Esophagus squamous epithelium (tissue), 5 donors: ENCODE data around the gene NR1D1. TPM values are rescaled to one million over a fixed set of nuclear protein-coding genes. Genes with fewer than 3 reads are reported as not detected.

ENCODE experiments used
- DNase-seq: peaks from one replicate; lab custom pipeline; 2025; lab: John Stamatoyannopoulos, UW
- H3K27ac ChIP-seq, 4 donors: fragments of 200-600 bp; sonication (generic); one replicate each; pipeline ENCODE4 v1.5.1; 2016 to 2019; ENCODE audit warnings: mild to moderate bottlenecking in 1 of 4
- H3K27me3 ChIP-seq, 4 donors: fragments of 200-600 bp; sonication (generic); 1 replicate in 3 of 4; 2 replicates in 1 of 4; pipeline versions ENCODE4 v1.5.1 to v1.6.0; 2017 to 2021; ENCODE audit warnings: antibody characterized with exemption in 1 of 4
- H3K36me3 ChIP-seq, 3 donors: fragments of 200-600 bp; sonication (generic); one replicate each; pipeline ENCODE4 v1.5.1; 2016 to 2019
- H3K4me1 ChIP-seq, 3 donors: fragments of 200-600 bp; sonication (generic); one replicate each; pipeline ENCODE4 v1.5.1; 2017 to 2019
- H3K4me3 ChIP-seq, 4 donors: fragments of 200-600 bp; sonication (generic); 1 replicate in 3 of 4; 2 replicates in 1 of 4; pipeline ENCODE4 v1.5.1; 2016 to 2019; ENCODE audit warnings: mild to moderate bottlenecking in 2 of 4, moderate library complexity in 1 of 4
- H3K9me3 ChIP-seq, 3 donors: fragments of 200-600 bp; sonication (generic); one replicate each; pipeline ENCODE4 v1.5.1; 2016 to 2019
- POLR2A ChIP-seq, 4 donors: fragments of 450-650 bp; IDR thresholded peaks; one replicate each; pipeline ENCODE4 v1.6.1; 2017; ENCODE audit warnings: antibody characterized with exemption in 4 of 4, mild to moderate bottlenecking in 4 of 4, moderate library complexity in 3 of 4
- WGBS, 2 donors: methylation state at CpG; one replicate each; pipeline ENCODE4 v1.1.5; 2018; 5-methylcytosine and 5-hydroxymethylcytosine counted together
- intact Hi-C: fragments of 100-400 bp; cut with DNase I; formaldehyde crosslinking; loops from one replicate; pipeline ENCODE4 v1.15.0; 2022
- total RNA-seq, 4 donors: library from RNA; depleted of rRNA; stranded (reverse); fragments of >200 nt; gene quantifications; one replicate each; pipeline ENCODE4 v1.1.0, GENCODE V29; 2016
- TF ChIP-seq, protein P1 (sequence below), 6 experiments: fragments of 450-650 bp in 4 of 6; fragments of 200-600 bp in 2 of 6; sonication (generic) in 2 of 6; IDR thresholded peaks; one replicate each; pipeline ENCODE4 v1.5.1; 2016 to 2019; ENCODE audit warnings: antibody characterized with exemption in 6 of 6, mild to moderate bottlenecking in 4 of 6, moderate library complexity in 4 of 6
- donor health status: DM: yes; HTN: yes; CAD: no.

Gene NR1D1
- total RNA-seq, 4 donors from 2014 or later = 3.8 to 16.4 (median 5.4) TPM

DNA sequence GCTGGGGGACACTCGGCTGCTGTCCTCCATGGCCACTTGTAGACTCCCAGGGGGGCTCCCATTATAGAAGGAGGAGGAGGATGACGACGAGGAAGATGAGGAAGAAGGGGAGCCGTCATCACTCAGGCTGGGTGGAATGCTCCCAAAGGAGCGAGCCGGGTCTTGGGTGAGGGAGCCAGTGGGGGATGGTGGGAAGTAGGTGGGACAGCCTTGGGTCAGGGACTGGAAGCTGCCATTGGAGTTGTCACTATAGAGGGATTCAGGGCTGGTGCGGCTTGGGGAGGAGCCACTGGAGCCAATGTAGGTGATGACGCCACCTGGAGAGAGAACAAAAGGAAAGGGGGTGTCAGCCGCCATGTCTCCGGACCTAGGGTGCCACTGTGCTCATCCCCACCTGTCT, 3.3 kb downstream of the NR1D1 start:
- Histone ChIP-seq H3K27ac (peak overlapping the region; percentile 95 to 100 (median 98)), H3K36me3 (peaks cover 18 to 55% (median 26%) of the 10 kb centered on the region in 3 donors), H3K9me3 (no peaks in the 10 kb centered on the region), H3K4me3 (peak overlapping the region in 2 of 4 donors; percentile 74 to 86), H3K4me1 (peaks cover 65 to 82% (median 72%) of the 10 kb centered on the region in 3 donors), H3K27me3 (no peaks in the 10 kb centered on the region)
- intact Hi-C loops = no loop called here
- TF ChIP-seq POLR2A (IDR thresholded peaks at IDR 0.05) = no peak
- TF ChIP-seq, protein P1, sequence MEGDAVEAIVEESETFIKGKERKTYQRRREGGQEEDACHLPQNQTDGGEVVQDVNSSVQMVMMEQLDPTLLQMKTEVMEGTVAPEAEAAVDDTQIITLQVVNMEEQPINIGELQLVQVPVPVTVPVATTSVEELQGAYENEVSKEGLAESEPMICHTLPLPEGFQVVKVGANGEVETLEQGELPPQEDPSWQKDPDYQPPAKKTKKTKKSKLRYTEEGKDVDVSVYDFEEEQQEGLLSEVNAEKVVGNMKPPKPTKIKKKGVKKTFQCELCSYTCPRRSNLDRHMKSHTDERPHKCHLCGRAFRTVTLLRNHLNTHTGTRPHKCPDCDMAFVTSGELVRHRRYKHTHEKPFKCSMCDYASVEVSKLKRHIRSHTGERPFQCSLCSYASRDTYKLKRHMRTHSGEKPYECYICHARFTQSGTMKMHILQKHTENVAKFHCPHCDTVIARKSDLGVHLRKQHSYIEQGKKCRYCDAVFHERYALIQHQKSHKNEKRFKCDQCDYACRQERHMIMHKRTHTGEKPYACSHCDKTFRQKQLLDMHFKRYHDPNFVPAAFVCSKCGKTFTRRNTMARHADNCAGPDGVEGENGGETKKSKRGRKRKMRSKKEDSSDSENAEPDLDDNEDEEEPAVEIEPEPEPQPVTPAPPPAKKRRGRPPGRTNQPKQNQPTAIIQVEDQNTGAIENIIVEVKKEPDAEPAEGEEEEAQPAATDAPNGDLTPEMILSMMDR (IDR thresholded peaks at IDR 0.05) = no peak
- DNase-seq = no peak
- 76 to 81% methylated on average over 10 of the region's 10 CpGs for WGBS, 2 donors

- intact Hi-C loops = no loop called here
- peak; percentile 45 for DNase-seq
- peak overlapping the region; percentile 95 to 100 (median 98) for H3K27ac ChIP-seq
Observed at GRCh38 chr17:40095944-40096791, 4.2 kb downstream of the NR1D1 start.

GRCh38 chr17:40095351-40095943, 4.9 kb downstream of the NR1D1 start:
- WGBS, 2 donors = 56 to 80% methylated on average over 4 to 9 of the region's 17 CpGs
- Histone ChIP-seq H3K27ac (peak overlapping the region; percentile 95 to 100 (median 98)), H3K9me3 (no peaks in the 10 kb centered on the region), H3K27me3 (no peaks in the 10 kb centered on the region), H3K4me1 (peaks cover 52 to 81% (median 66%) of the 10 kb centered on the region in 3 donors), H3K4me3 (peak overlapping the region in 1 of 4 donors; percentile 18), H3K36me3 (peaks cover 18 to 71% (median 26%) of the 10 kb centered on the region in 3 donors)
- TF ChIP-seq, protein P1 (IDR thresholded peaks at IDR 0.05) = no peak
- no peak for TF ChIP-seq POLR2A (IDR thresholded peaks at IDR 0.05)
- intact Hi-C loops = no loop called here
- DNase-seq = no peak

More at GRCh38 chr17:40095944-40096791, 4.2 kb downstream of the NR1D1 start:
- peaks cover 56 to 82% (median 70%) of the 10 kb centered on the region in 3 donors for H3K4me1 ChIP-seq
- H3K9me3 ChIP-seq = no peaks in the 10 kb centered on the region
- peaks cover 18 to 64% (median 26%) of the 10 kb centered on the region in 3 donors for H3K36me3 ChIP-seq
- peak overlapping the region in 2 of 4 donors; percentile 74 to 86 for H3K4me3 ChIP-seq
- peak in 1 of 4 donors; percentile 31 for TF ChIP-seq POLR2A (IDR thresholded peaks at IDR 0.05)
- TF ChIP-seq, protein P1 (IDR thresholded peaks at IDR 0.05) = no peak
- 26 to 52% methylated on average over 17 to 21 of the region's 23 CpGs for WGBS, 2 donors
- no peaks in the 10 kb centered on the region for H3K27me3 ChIP-seq

- TF ChIP-seq POLR2A (IDR thresholded peaks at IDR 0.05) = no peak
- TF ChIP-seq, protein P1 (IDR thresholded peaks at IDR 0.05) = no peak
- 81 to 88% methylated on average over 11 to 14 of the region's 14 CpGs for WGBS, 2 donors
- no peaks in the 10 kb centered on the region for H3K9me3 ChIP-seq
- intact Hi-C loops = no loop called here
- H3K4me3 ChIP-seq = no peak overlapping the region
- no peaks in the 10 kb centered on the region for H3K27me3 ChIP-seq
- no peak for DNase-seq
- H3K4me1 ChIP-seq = peaks cover 52 to 85% (median 64%) of the 10 kb centered on the region in 3 donors
- H3K27ac ChIP-seq = peak overlapping the region; percentile 63 to 100 (median 97)
- peaks cover 23 to 77% (median 26%) of the 10 kb centered on the region in 3 donors for H3K36me3 ChIP-seq
Observed at GRCh38 chr17:40094874-40095273, 5.5 kb downstream of the NR1D1 start.
